Measurements from ENCODE around the gene MRPL45. TPM values are rescaled to one million over a fixed set of nuclear protein-coding genes. Genes with fewer than 3 reads are reported as not detected.
"Not testable (repeated sequence)": the region's sequence is repeated elsewhere in the genome, so short reads cannot be mapped to it uniquely, and the experiment has no call there.

The MRPL45 gene
- 35.5 and 42.8 TPM in 2 replicates for polyA plus RNA-seq (2012; rRNA removed)
- polyA plus RNA-seq (2012; cell fraction: cytosol; rRNA removed), result 45.2 and 48.4 TPM in 2 replicates
- 19.9 and 25.2 TPM in 2 replicates for polyA plus RNA-seq (2012; cell fraction: nucleus; rRNA removed)

GRCh38 chr17:38296834-38297517, at the start of gene MRPL45:
TSS of gene MRPL45 (plus strand) at chr17:38297168. CDS start at chr17:38297184, 16 bp downstream.
- peak; percentile 65 for TF ChIP-seq CHD2 (IDR thresholded peaks at IDR 0.05; ENCODE audit: low read length, partially characterized antibody)
- TF ChIP-seq USF1 (IDR thresholded peaks at IDR 0.05; ENCODE audit: borderline replicate concordance, low read depth), result peak; percentile 57; the same call in 1 of the 2 replicates
- TF ChIP-seq TAF1 (IDR thresholded peaks at IDR 0.05; ENCODE audit: borderline replicate concordance, low read depth, low read length), result 0 out of 2 replicates have a peak, but pooled peaks have one; percentile 57
- TF ChIP-seq MXI1 (IDR thresholded peaks at IDR 0.05; ENCODE audit: low read depth, low read length), result peak; percentile 36; the same call in 1 of the 2 replicates
- TF ChIP-seq NRF1 (IDR thresholded peaks at IDR 0.05; ENCODE audit: low read depth, low read length), result peak; percentile 85
- peak; percentile 88 for TF ChIP-seq MAX (IDR thresholded peaks at IDR 0.05; ENCODE audit: low read depth)
- 0 out of 2 replicates have a peak, but pooled peaks have one; percentile 17 for TF ChIP-seq REST (IDR thresholded peaks at IDR 0.05; ENCODE audit: low read depth, low read length)
- 0 out of 2 replicates have a peak, but pooled peaks have one; percentile 24 for TF ChIP-seq SIN3A (IDR thresholded peaks at IDR 0.05; ENCODE audit: borderline replicate concordance, low read depth, low read length)
- TF ChIP-seq POLR2AphosphoS5 (IDR thresholded peaks at IDR 0.05; ENCODE audit: low read depth, low read length), result peak; percentile 45; the same call in 1 of the 2 replicates
- TF ChIP-seq YY1 (IDR thresholded peaks at IDR 0.05; ENCODE audit: low read depth), result peak; percentile 90
- 0 out of 2 replicates have a peak, but pooled peaks have one; percentile 31 for TF ChIP-seq USF2 (IDR thresholded peaks at IDR 0.05; ENCODE audit: borderline replicate concordance, low read depth, low read length)
- TF ChIP-seq EP300 (IDR thresholded peaks at IDR 0.05; ENCODE audit: borderline replicate concordance in 1 of 2, low read depth in 1 of 2, low read length in 1 of 2), result 0 out of 4 replicates have a peak, but pooled peaks of 1 of the 2 experiments have one; percentile 25
- H3K79me2 ChIP-seq (ENCODE audit: insufficient read depth); H3K4me1 ChIP-seq (ENCODE audit: control insufficient read depth in 1 of 2, insufficient read depth in 2 of 2, low read depth in 1 of 2, low read length in 1 of 2); H3K36me3 ChIP-seq (replicated peaks in 1 of 2; ENCODE audit: control insufficient read depth in 1 of 2, insufficient read depth in 2 of 2, low read length in 1 of 2); H3K27me3 ChIP-seq (ENCODE audit: insufficient read depth); CTCF ChIA-PET; H3K9me2 ChIP-seq; POLR2A ChIA-PET; H3F3A ChIP-seq (replicated peaks; ENCODE audit: insufficient read depth); H3K9me3 ChIP-seq; H4K20me1 ChIP-seq (ENCODE audit: insufficient read depth): not testable (repeated sequence)
- H3K27ac ChIP-seq (ENCODE audit: low read depth in 2 of 2, low read length in 1 of 2), result peak within 1 kb of the TSS in 1 of 2 experiments; percentile 28; a peak in 2 of 4 replicates
- WGBS (ENCODE audit: low lambda C conversion rate), result 2% methylated on average over 44 of the region's 48 CpGs
- peak; percentile 93 for DNase-seq
- H3K4me2 ChIP-seq, result peak within 1 kb of the TSS; percentile 76
- peak within 1 kb of the TSS; percentile 76 for H3K9ac ChIP-seq
- peak within 1 kb of the TSS; percentile 81; the same call in 1 of the 2 replicates for H2AFZ ChIP-seq (ENCODE audit: low read depth)
- H3K4me3 ChIP-seq (ENCODE audit: low read depth in 2 of 2, low read length in 1 of 2), result peak within 1 kb of the TSS; percentile 55 to 67

GRCh38 chr17:38253191-38253590, 43.8 kb upstream of the MRPL45 start:
- H3F3A ChIP-seq (replicated peaks; ENCODE audit: insufficient read depth); H3K9ac ChIP-seq; H3K9me2 ChIP-seq; H2AFZ ChIP-seq (ENCODE audit: low read depth); DNase-seq; H3K4me1 ChIP-seq (ENCODE audit: control insufficient read depth in 1 of 2, insufficient read depth in 2 of 2, low read depth in 1 of 2, low read length in 1 of 2); H3K27ac ChIP-seq (ENCODE audit: low read depth in 2 of 2, low read length in 1 of 2); H3K36me3 ChIP-seq (replicated peaks in 1 of 2; ENCODE audit: control insufficient read depth in 1 of 2, insufficient read depth in 2 of 2, low read length in 1 of 2); H3K4me3 ChIP-seq (ENCODE audit: low read depth in 2 of 2, low read length in 1 of 2); H3K4me2 ChIP-seq; POLR2A ChIA-PET; H3K9me3 ChIP-seq; H3K27me3 ChIP-seq (ENCODE audit: insufficient read depth); CTCF ChIA-PET: not testable (repeated sequence)
- 96% methylated on average over 6 of the region's 14 CpGs for WGBS (ENCODE audit: low lambda C conversion rate)
- Histone ChIP-seq H3K79me2 (ENCODE audit: insufficient read depth) (peaks cover 55% of the 10 kb centered on the region), H4K20me1 (ENCODE audit: insufficient read depth) (peaks cover 27% of the 10 kb centered on the region)

- H3K9me2 ChIP-seq; H2AFZ ChIP-seq (ENCODE audit: low read depth); POLR2A ChIA-PET; H3K27ac ChIP-seq (ENCODE audit: low read depth in 2 of 2, low read length in 1 of 2); DNase-seq; H3K4me1 ChIP-seq (ENCODE audit: control insufficient read depth in 1 of 2, insufficient read depth in 2 of 2, low read depth in 1 of 2, low read length in 1 of 2); H3K9me3 ChIP-seq; H3K27me3 ChIP-seq (ENCODE audit: insufficient read depth); H3K4me3 ChIP-seq (ENCODE audit: low read depth in 2 of 2, low read length in 1 of 2); H3K36me3 ChIP-seq (replicated peaks in 1 of 2; ENCODE audit: control insufficient read depth in 1 of 2, insufficient read depth in 2 of 2, low read length in 1 of 2); H3K9ac ChIP-seq; H3F3A ChIP-seq (replicated peaks; ENCODE audit: insufficient read depth); CTCF ChIA-PET: not testable (repeated sequence)
- WGBS (ENCODE audit: low lambda C conversion rate), result 42% methylated on average over 2 of the region's 2 CpGs
- H4K20me1 ChIP-seq (ENCODE audit: insufficient read depth), result peaks cover 27% of the 10 kb centered on the region
- 0 out of 2 replicates have a peak overlapping the region, but pooled peaks have one; percentile 19 for H3K4me2 ChIP-seq
- peaks cover 55% of the 10 kb centered on the region for H3K79me2 ChIP-seq (ENCODE audit: insufficient read depth)
Observed at GRCh38 chr17:38254357-38254756, 42.6 kb upstream of the MRPL45 start.

Data from SK-N-SH (cell line).